ENCODE results near the gene CHID1. TPM values are rescaled to one million over a fixed set of nuclear protein-coding genes. Genes with fewer than 3 reads are reported as not detected.
A peak's percentile ranks its signal among the peaks of the same experiment; 100 is the strongest.

CHID1 gene
- total RNA-seq, 2 donors from 2014 or later = 39.4 to 81.4 TPM

GRCh38 chr11:904380-904779 is 6.2 kb downstream of the CHID1 start:
- intact Hi-C loops (cut with DNase I) = no loop called here
- Histone ChIP-seq H3K4me1 (peaks cover 28% of the 10 kb centered on the region), H3K9me3 (no peaks in the 10 kb centered on the region), H3K36me3 (replicated peaks in 1 of 2; ENCODE audit: insufficient read depth in 1 of 2, low read depth in 2 of 2) (peaks cover 17 to 37% of the 10 kb centered on the region in 2 donors), H3K27me3 (no peaks in the 10 kb centered on the region), H3K27ac (no peak overlapping the region), H3K4me3 (no peak overlapping the region)
- 71 to 80% methylated on average over 4 to 7 of the region's 7 CpGs for WGBS, 2 donors
- TF ChIP-seq CTCF (IDR thresholded peaks at IDR 0.05) (no peak), POLR2A (IDR thresholded peaks at IDR 0.05) (no peak)
- ATAC-seq (no peak), DNase-seq (no peak)

GRCh38 chr11:901452-902061 is 9.1 kb downstream of the CHID1 start:
- Histone ChIP-seq H3K4me1 (peaks cover 15% of the 10 kb centered on the region), H3K36me3 (replicated peaks in 1 of 2; ENCODE audit: insufficient read depth in 1 of 2, low read depth in 2 of 2) (peaks cover 17 to 44% of the 10 kb centered on the region in 2 donors), H3K27ac (no peak overlapping the region), H3K27me3 (no peaks in the 10 kb centered on the region), H3K9me3 (no peaks in the 10 kb centered on the region), H3K4me3 (no peak overlapping the region)
- intact Hi-C loops (cut with DNase I) = no loop called here
- ATAC-seq = no peak
- no peak for DNase-seq
- 91 to 92% methylated on average over 14 to 19 of the region's 19 CpGs for WGBS, 2 donors
- no peak for TF ChIP-seq CTCF (IDR thresholded peaks at IDR 0.05)

GRCh38 chr11:900545-900944 is 10.1 kb downstream of the CHID1 start:
- ATAC-seq = no peak
- no peak overlapping the region for H3K4me3 ChIP-seq
- no peaks in the 10 kb centered on the region for H3K27me3 ChIP-seq
- no peak for DNase-seq
- H3K27ac ChIP-seq = no peak overlapping the region
- H3K36me3 ChIP-seq (replicated peaks in 1 of 2; ENCODE audit: insufficient read depth in 1 of 2, low read depth in 2 of 2) = peaks cover 17 to 44% of the 10 kb centered on the region in 2 donors
- TF ChIP-seq POLR2A (IDR thresholded peaks at IDR 0.05) = no peak
- no peak for TF ChIP-seq CTCF (IDR thresholded peaks at IDR 0.05)
- WGBS, 2 donors = 89 to 100% methylated on average over 1 to 7 of the region's 7 CpGs
- H3K4me1 ChIP-seq = peaks cover 7% of the 10 kb centered on the region
- intact Hi-C loops (cut with DNase I) = no loop called here
- no peaks in the 10 kb centered on the region for H3K9me3 ChIP-seq

GRCh38 chr11:899724-900123 is 10.9 kb downstream of the CHID1 start:
- intact Hi-C loops (cut with DNase I) = no loop called here
- no peak overlapping the region for H3K27ac ChIP-seq
- H3K4me3 ChIP-seq = no peak overlapping the region
- ATAC-seq (no peak), DNase-seq (no peak)
- no peaks in the 10 kb centered on the region for H3K27me3 ChIP-seq
- no peaks in the 10 kb centered on the region for H3K4me1 ChIP-seq
- 90 to 94% methylated on average over 7 to 10 of the region's 11 CpGs for WGBS, 2 donors
- no peak for TF ChIP-seq CTCF (IDR thresholded peaks at IDR 0.05)
- TF ChIP-seq POLR2A (IDR thresholded peaks at IDR 0.05) = no peak
- H3K9me3 ChIP-seq = no peaks in the 10 kb centered on the region
- H3K36me3 ChIP-seq (replicated peaks in 1 of 2; ENCODE audit: insufficient read depth in 1 of 2, low read depth in 2 of 2) = peaks cover 17 to 44% of the 10 kb centered on the region in 2 donors

- Histone ChIP-seq H3K4me1 (no peaks in the 10 kb centered on the region), H3K27ac (no peak overlapping the region), H3K4me3 (no peak overlapping the region), H3K9me3 (no peaks in the 10 kb centered on the region), H3K36me3 (replicated peaks in 1 of 2; ENCODE audit: insufficient read depth in 1 of 2, low read depth in 2 of 2) (peaks cover 17 to 39% of the 10 kb centered on the region in 2 donors), H3K27me3 (no peaks in the 10 kb centered on the region)
- intact Hi-C loops (cut with DNase I) = no loop called here
- peak in 4 of 7 experiments; percentile 15 to 31 (median 18) for TF ChIP-seq CTCF (IDR thresholded peaks at IDR 0.05)
- TF ChIP-seq POLR2A (IDR thresholded peaks at IDR 0.05) = no peak
- WGBS, 2 donors = 86 to 100% methylated on average over 2 to 16 of the region's 22 CpGs
- no peak for ATAC-seq
- DNase-seq = peak in 1 of 4 donors; percentile 39
Measured at GRCh38 chr11:898540-899190, 11.9 kb downstream of the CHID1 start.

Measured in body of pancreas (tissue), 4 donors.